Upper lobe of left lung (tissue), 6 donors: ENCODE measurements around the gene ATP2B2. TPM values are rescaled to one million over a fixed set of nuclear protein-coding genes. Genes with fewer than 3 reads are reported as not detected.

Experiments
- ATAC-seq, 2 donors: fragments of 200-7000 bp; cut with Tn5 transposase; one replicate each; pipeline ENCODE4 v1.9.1; 2022; ENCODE audit warnings: mild to moderate bottlenecking in 2 of 2, moderate library complexity in 2 of 2; ENCODE audit not compliant: low FRiP score in 2 of 2
- DNase-seq, 2 donors: peaks; one replicate each; pipeline ENCODE4 v3.0.0-alpha.2; 2019 to 2020
- H3K27ac ChIP-seq, 4 donors: fragments of 200-600 bp; sonication (generic); one replicate each; pipeline ENCODE4 v1.5.1; 2016 to 2019
- H3K27me3 ChIP-seq, 4 donors: fragments of 200-600 bp; sonication (generic); one replicate each; pipeline ENCODE4 v1.5.1; 2017 to 2019
- H3K36me3 ChIP-seq, 4 donors: fragments of 200-600 bp; sonication (generic); one replicate each; pipeline ENCODE4 v1.5.1; 2016 to 2019
- H3K4me1 ChIP-seq, 4 donors: fragments of 200-600 bp; sonication (generic); one replicate each; pipeline ENCODE4 v1.5.1; 2018 to 2019
- H3K4me3 ChIP-seq, 4 donors: fragments of 200-600 bp; sonication (generic); one replicate each; pipeline ENCODE4 v1.5.1; 2017 to 2019; ENCODE audit warnings: mild to moderate bottlenecking in 2 of 4, moderate library complexity in 1 of 4
- H3K9me3 ChIP-seq, 4 donors: fragments of 200-600 bp; sonication (generic); one replicate each; pipeline ENCODE4 v1.5.1; 2018 to 2019
- EP300 ChIP-seq, 4 donors: sonication (generic); formaldehyde crosslinking; IDR thresholded peaks; one replicate each; pipeline ENCODE4 v1.5.1; 2017; ENCODE audit warnings: antibody characterized with exemption in 4 of 4, control low read depth in 2 of 4
- POLR2A ChIP-seq, 4 donors: fragments of 450-650 bp; IDR thresholded peaks; one replicate each; pipeline ENCODE4 v1.5.1; 2016 to 2017; ENCODE audit warnings: antibody characterized with exemption in 4 of 4, mild to moderate bottlenecking in 2 of 4
- POLR2AphosphoS5 ChIP-seq, 2 donors: sonication (generic); formaldehyde crosslinking; IDR thresholded peaks; one replicate each; pipeline ENCODE4 v1.5.1; 2017; ENCODE audit warnings: antibody characterized with exemption in 2 of 2
- WGBS, 2 donors: methylation state at CpG; one replicate each; pipeline ENCODE4 v1.1.5; 2017 to 2018; 5-methylcytosine and 5-hydroxymethylcytosine counted together
- small RNA-seq, 4 donors: library from RNA; depleted of rRNA; stranded (forward); fragments of <200 nt; gene quantifications; one replicate each; pipeline ENCODE3, GENCODE V24; 2016
- total RNA-seq, 6 donors: library from RNA; depleted of rRNA in 4 of 6; stranded (reverse); fragments of >200 nt in 4 of 6; gene quantifications; one replicate each; pipeline versions ENCODE4 v1.1.0 to v1.2.1, GENCODE V29; 2016 to 2021
- TF ChIP-seq, protein P1 (sequence below), 6 experiments: fragments of 450-650 bp in 4 of 6; fragments of 200-600 bp in 2 of 6; sonication (generic) in 2 of 6; IDR thresholded peaks; one replicate each; pipeline ENCODE4 v1.5.1; 2016 to 2019; ENCODE audit warnings: antibody characterized with exemption in 6 of 6
- donor health status: DM: no; HTN: no; CAD: no; lungs with moderate emphysema.
- donor health status: DM: no; HTN: yes; CAD: no; lungs with severe emphysema.

ATP2B2 gene
- total RNA-seq, 6 donors from 2014 or later = 0.13 to 0.30 TPM; not detected in 4

DNA sequence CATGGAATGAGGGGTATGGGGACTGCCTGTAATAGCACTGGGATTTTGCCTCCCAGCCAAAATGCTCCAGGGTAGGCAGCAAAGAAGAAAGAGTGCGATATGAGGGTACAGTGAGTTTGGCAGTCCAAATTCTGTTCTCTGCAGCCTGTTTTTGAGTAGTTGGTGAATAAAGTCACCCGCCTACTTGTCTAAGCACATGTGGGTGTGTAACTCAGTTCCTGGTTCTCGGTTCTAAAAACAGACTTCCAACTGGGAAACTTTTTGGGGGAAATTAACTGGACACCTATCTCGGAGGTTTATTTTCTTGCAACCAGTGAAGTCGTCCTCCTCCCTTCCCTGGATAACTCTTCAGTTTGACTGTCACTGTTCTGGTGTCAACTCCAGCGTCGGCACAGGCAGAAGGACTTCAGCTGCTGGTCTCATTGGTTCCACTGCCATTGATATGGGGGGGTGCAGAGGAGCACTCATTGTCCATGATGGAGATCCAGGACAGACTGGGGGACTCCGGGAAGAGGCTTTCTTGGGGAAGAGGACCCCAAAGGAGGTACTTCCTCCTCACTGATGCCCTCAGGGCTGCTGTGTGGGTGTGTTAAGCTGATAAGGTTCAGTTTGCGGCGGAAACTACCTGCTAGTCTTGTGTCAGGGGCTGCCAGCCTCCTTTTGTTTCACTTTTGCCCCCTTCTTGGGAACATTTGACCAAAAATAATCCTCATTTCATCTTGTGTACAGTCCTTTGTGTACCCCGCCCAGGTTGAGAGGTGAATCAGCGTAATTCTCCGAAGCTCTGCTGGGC lies 225.8 kb downstream of the ATP2B2 start:
- TF ChIP-seq, protein P1, sequence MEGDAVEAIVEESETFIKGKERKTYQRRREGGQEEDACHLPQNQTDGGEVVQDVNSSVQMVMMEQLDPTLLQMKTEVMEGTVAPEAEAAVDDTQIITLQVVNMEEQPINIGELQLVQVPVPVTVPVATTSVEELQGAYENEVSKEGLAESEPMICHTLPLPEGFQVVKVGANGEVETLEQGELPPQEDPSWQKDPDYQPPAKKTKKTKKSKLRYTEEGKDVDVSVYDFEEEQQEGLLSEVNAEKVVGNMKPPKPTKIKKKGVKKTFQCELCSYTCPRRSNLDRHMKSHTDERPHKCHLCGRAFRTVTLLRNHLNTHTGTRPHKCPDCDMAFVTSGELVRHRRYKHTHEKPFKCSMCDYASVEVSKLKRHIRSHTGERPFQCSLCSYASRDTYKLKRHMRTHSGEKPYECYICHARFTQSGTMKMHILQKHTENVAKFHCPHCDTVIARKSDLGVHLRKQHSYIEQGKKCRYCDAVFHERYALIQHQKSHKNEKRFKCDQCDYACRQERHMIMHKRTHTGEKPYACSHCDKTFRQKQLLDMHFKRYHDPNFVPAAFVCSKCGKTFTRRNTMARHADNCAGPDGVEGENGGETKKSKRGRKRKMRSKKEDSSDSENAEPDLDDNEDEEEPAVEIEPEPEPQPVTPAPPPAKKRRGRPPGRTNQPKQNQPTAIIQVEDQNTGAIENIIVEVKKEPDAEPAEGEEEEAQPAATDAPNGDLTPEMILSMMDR (IDR thresholded peaks at IDR 0.05) = no peak
- no peak for TF ChIP-seq POLR2A (IDR thresholded peaks at IDR 0.05)
- WGBS, 2 donors = 95 to 97% methylated on average over 13 of the region's 13 CpGs
- Histone ChIP-seq H3K9me3 (no peaks in the 10 kb centered on the region), H3K27ac (no peak overlapping the region), H3K4me1 (peaks cover under 1 to 5% (median 2%) of the 10 kb centered on the region in 4 donors), H3K4me3 (no peak overlapping the region), H3K36me3 (peaks cover 17 to 85% (median 62%) of the 10 kb centered on the region in 4 donors), H3K27me3 (no peaks in the 10 kb centered on the region)
- no peak for DNase-seq
- ATAC-seq = no peak

DNA sequence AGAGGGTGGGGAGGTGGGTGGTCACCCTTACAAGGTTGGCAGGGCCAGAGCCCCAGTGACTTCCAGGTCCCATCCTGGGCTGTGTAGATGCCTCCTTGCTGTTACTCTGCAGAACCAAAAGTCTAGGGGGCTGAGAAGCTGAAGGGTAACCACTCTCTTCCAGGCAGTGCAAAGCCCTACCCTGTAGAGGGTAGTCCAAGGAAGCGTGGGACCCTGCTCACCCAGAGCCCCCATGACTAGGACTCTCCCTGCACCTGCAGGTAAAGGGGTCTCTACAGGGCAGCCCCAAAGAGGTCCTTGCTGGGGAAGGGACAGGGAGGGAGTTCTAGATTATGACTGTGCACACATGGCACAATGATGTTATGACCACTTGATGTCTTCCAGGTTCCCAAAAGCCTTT lies 226.9 kb downstream of the ATP2B2 start:
- peaks cover 17 to 83% (median 57%) of the 10 kb centered on the region in 4 donors for H3K36me3 ChIP-seq
- peaks cover 11 to 16% (median 13%) of the 10 kb centered on the region in 4 donors for H3K4me1 ChIP-seq
- DNase-seq (no peak), ATAC-seq (peak in 1 of 2 donors; percentile 53)
- H3K27me3 ChIP-seq = no peaks in the 10 kb centered on the region
- peak overlapping the region in 1 of 4 donors; percentile 22 for H3K27ac ChIP-seq
- 80% methylated on average over 1 of the region's 1 CpG; no CpG with 5 or more reads in 1 of the 2 donors for WGBS, 2 donors
- no peaks in the 10 kb centered on the region for H3K9me3 ChIP-seq
- H3K4me3 ChIP-seq = no peak overlapping the region
- TF ChIP-seq, protein P1 (IDR thresholded peaks at IDR 0.05) = no peak
- TF ChIP-seq POLR2AphosphoS5 (IDR thresholded peaks at IDR 0.05) (no peak), POLR2A (IDR thresholded peaks at IDR 0.05) (no peak), EP300 (IDR thresholded peaks at IDR 0.05) (no peak)

DNA sequence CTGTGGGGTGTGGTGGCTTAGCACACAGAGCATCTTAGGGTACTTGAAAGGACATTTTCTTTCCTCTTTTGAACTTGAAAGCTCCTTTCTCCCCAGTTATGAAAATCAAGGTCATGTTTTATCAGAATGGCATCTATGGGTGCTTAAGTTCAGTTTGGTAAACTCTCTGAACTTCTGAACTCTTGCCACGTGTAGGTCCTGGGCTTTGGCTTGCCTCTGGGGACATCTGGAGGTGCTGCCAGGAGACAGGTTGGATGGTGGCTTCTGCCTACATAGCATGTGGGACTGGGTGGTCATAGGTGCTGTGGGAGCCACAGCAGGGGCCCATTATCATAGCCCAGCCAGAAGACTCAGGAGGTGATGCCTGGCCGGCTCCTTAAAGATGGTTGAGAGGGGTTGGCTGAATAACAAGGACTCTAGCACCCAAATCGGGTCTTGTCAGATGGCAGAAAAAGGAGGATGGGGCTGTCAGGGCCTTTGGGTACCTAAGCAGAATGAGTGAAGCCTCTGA lies 228.2 kb downstream of the ATP2B2 start:
- Histone ChIP-seq H3K36me3 (peaks cover 17 to 82% (median 55%) of the 10 kb centered on the region in 4 donors), H3K9me3 (no peaks in the 10 kb centered on the region), H3K27ac (no peak overlapping the region), H3K4me1 (peaks cover 18 to 28% (median 20%) of the 10 kb centered on the region in 4 donors), H3K27me3 (no peaks in the 10 kb centered on the region), H3K4me3 (no peak overlapping the region)
- ATAC-seq (no peak), DNase-seq (no peak)
- WGBS, 2 donors = 82 to 89% methylated on average over 3 of the region's 3 CpGs
- TF ChIP-seq POLR2AphosphoS5 (IDR thresholded peaks at IDR 0.05) (no peak), EP300 (IDR thresholded peaks at IDR 0.05) (no peak), POLR2A (IDR thresholded peaks at IDR 0.05) (no peak)
- TF ChIP-seq, protein P1 (IDR thresholded peaks at IDR 0.05) = no peak

- WGBS, 2 donors = 75 to 85% methylated on average over 1 of the region's 1 CpG
- Histone ChIP-seq H3K27ac (no peak overlapping the region), H3K4me1 (peaks cover 18 to 28% (median 20%) of the 10 kb centered on the region in 4 donors), H3K36me3 (peaks cover 22 to 82% (median 58%) of the 10 kb centered on the region in 4 donors), H3K27me3 (no peaks in the 10 kb centered on the region), H3K9me3 (no peaks in the 10 kb centered on the region), H3K4me3 (no peak overlapping the region)
- DNase-seq = no peak
- ATAC-seq = no peak
- TF ChIP-seq POLR2AphosphoS5 (IDR thresholded peaks at IDR 0.05) = no peak
These were observed 230.8 kb downstream of the ATP2B2 start for GRCh38 chr3:10274601-10275000.

Small RNAs within 50 kb of the gene (small RNA-seq; reads per million reads assigned to genes)
- gene MIR378B (0 to 0.14 (median 0) reads per million in 4 donors), gene MIR885 (0 to 0.06 (median 0) reads per million in 4 donors), gene RF02126 (0 reads per million in 4 donors)

Other genes starting within 250 kb of the ATP2B2 start
- 10 to 100 TPM in 1 of 6 donors, 1 to 10 TPM in 5; 1.1 to 14.7 (median 1.8) TPM for gene GHRL, start 212.6 kb downstream of the ATP2B2 start, total RNA-seq
- gene SEC13, start 184.5 kb downstream of the ATP2B2 start, total RNA-seq = 100 to 1,000 TPM in 2 of 6 donors, 10 to 100 TPM in 4; 70.4 to 133 (median 95.3) TPM